Prostate gland (tissue), 2 donors: Measurements from ENCODE around the gene PRKAG3.

Experiments
- CTCF ChIP-seq, 4 experiments: fragments of 200-600 bp in 2 of 4; fragments of 450-650 bp in 2 of 4; sonication (generic) in 2 of 4; IDR thresholded peaks; 1 replicate in 3 of 4; 2 replicates in 1 of 4; pipeline ENCODE4 v1.5.1; 2016 to 2019; ENCODE audit warnings: antibody characterized with exemption in 4 of 4, mild to moderate bottlenecking in 2 of 4, moderate library complexity in 2 of 4
- POLR2A ChIP-seq: fragments of 450-650 bp; IDR thresholded peaks from one replicate; pipeline ENCODE4 v1.6.1; 2016; ENCODE audit warnings: antibody characterized with exemption, mild to moderate bottlenecking

GRCh38 chr2:218880102-218880858 is 48.7 kb upstream of the PRKAG3 start, which contains the start of gene WNT10A:
- TF ChIP-seq POLR2A (no peak), CTCF (IDR thresholded peaks at IDR 0.05) (no peak)
